Fibroblast of skin of left biceps (primary cell): ENCODE measurements around the gene SFMBT1.

Experiments
- DNase-seq, 2 experiments: peaks; one replicate each; pipeline ENCODE4 v3.0.0-alpha.2; 2013; ENCODE audit warnings: low read depth in 2 of 2

The SFMBT1 gene

DNA sequence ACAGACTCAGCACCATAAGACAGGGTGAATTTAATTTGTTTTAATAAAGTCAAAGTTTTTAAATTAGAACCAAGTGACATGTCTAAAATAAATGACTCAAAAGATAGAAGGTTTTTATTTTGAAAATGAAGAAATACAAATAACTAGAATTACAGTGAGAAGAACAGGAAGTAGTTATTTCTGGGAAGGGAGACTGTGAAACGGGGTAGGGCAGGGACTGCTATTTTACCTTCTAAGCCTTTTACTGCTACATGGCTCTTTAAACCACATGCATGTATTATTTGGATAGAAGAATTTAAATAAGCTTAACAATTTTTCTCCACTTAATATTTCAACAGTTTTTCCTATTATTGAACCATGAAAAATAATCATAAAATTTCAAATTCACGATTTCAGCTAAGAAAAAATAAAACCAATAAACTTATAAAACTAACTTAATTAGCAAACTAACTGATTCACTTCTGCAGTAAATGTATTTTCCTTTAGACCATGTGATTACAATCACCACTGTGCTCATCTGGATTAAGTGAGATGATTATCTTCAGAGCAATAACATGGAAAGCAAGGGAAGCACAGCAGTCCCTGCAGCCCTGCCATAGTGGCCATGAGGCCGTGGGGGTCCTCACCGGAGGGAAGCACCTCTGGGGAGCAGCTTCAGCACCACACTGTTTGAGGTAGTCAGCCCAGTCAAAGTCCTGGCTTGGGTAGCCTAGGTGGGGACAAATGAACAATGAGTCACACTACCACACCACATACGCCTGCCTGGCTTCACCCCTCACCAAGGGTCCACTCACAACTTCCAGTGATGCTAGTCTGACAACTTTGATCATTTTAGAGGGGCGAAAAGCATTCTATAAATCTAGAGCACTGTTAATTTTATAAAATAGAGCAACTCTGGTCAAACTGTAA, 120.2 kb downstream of the SFMBT1 start:
- no peak for DNase-seq

DNA sequence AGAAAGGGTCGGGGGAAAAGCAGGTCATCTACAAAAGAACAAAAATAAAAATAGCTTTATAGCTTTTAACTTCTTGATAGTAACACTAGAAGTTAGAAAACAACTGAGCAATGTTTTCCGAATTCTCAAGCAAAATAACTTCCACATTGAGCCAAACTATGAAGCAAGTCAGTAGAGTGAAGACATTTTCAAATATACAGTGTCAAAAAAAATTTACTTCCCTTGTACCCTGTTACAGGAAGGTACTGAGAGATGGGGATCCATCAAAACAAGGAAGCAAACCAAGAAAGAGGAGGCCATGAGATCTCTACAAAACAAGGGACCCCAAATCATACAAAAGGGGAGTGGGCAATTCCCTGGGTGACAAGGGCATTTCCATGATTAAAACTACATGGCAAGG, 121.9 kb downstream of the SFMBT1 start:
- no peak for DNase-seq

DNA sequence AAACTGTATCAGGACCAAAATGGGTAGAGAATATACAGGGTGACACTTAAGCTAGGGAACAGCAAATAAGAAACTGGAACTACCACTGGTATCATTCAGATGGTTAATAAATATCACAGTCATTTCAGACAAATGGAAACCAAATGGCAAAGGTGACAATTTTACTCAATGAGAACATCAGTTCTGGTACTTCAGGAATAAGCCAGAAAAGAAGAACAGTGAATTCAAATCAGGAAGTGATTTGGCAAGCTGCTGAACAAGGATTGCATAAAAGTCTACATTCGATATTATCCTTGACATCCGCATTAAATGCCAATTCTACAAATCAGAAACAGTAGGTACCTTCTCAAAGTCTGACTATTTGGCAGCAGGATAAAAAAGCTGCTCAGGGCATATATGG, 125.0 kb downstream of the SFMBT1 start:
- DNase-seq: no peak

DNA sequence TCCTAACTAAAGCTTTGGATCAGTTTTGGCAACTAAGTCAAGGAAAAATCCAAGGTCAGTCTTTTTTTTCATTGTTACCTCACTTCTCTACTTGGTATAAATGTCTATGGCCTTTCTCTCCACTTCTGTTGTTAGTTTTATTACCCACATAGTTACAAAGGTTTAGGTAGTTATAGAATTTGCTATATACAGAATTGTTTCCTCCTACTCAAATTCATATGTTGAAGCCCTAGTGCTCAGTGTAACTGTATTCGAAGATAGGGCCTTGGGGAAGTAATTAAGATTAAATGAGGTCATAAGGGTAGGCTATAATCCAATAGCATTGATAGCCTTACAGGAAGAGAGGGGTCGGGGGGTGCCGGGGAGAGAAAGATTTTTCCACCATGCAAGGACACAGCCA, 128.8 kb downstream of the SFMBT1 start:
- no peak for DNase-seq

DNA sequence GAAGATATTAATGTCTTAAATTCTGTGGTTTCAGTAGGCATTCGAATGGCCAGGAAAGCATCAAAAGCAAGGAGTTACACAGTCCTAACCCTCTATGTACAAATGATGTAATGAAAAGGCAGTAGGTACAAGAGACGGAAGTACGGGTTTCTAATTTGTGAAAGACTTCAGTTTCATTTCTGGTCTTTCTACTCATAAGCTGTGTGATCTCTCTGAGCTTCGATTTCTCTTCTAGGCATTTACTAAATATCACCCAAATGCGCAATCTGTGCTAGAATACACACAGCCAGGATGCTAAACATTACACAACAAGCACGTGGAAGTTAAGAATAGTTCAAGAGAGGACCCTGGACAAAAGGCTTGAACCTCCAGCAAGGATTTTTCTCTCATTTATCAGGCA, 130.6 kb downstream of the SFMBT1 start:
- DNase-seq: no peak

DNA sequence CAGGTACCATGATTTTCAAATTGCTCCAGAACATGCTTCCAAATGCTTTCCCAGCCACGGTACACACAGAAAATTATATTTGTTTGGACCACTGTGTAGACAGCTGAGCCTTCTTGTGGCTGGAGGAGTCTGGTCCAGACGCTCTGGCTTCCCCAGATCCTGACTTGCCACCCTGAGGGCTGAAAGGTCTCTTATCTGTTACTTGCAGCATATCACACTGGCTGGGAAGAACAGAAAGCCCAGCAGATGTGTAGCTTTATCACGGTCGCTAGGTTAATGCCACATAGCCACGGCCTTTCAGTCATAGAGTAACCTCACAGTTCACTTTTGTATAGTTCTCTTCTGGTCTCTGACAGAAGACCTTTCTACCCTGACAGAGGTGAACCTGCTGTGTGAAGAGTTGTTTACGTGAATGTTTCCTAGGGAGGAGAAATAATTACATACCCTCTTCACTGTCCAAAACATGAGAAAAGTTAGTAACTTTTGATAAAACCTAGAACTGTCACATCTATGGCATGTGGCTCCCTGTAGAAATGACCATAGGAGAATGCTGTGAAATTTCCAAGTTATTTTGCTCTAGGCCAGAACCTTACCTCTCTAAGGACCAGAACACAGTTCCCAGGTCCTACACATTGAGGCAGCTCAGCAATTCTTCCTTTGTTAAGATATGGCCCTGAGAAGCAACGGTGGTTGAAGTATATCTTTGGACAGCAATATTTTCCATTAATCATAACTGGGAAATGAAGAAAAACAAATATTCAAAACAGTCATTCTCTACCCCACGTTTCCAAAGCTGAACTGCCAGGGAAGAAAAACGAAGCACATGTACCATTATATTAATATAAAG, 132.8 kb downstream of the SFMBT1 start:
- DNase-seq: no peak

DNA sequence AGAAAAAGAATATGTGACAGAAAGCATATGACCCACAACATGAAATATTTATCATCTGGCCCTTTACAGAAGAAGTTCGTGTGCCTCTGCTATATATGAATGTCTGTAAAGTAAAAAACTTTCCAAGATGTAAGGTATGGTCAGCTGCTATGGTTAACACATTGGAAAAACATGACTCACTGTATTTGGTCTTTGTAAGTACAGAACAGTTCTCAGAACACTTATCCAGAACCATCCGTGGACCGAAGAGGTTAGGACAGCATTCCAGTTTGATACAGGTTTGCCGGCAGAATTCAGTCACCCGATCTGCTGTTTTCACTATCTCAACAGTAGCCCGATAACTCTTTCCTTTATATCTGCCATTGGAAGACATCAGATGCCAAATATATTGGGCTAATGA, 135.1 kb downstream of the SFMBT1 start:
- no peak for DNase-seq

DNA sequence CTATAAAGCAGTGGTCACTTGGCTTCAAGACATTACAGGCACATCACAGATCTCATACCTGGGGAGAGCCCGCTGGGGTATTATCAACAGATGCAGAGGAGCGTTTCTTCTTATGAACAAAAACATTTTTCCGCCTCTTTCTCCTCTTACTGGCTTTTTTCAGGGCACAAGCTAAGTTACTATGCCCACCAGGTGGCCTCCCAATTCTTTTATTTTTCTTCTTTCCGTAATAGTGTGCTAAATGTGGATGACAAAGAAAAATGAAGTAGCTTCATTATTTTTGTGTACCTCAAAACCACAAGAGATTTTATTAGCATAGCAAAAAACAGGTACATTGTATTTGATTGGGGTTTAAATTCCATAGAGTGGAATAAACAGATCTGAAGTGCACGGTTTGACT, 138.4 kb downstream of the SFMBT1 start:
- DNase-seq: no peak

DNA sequence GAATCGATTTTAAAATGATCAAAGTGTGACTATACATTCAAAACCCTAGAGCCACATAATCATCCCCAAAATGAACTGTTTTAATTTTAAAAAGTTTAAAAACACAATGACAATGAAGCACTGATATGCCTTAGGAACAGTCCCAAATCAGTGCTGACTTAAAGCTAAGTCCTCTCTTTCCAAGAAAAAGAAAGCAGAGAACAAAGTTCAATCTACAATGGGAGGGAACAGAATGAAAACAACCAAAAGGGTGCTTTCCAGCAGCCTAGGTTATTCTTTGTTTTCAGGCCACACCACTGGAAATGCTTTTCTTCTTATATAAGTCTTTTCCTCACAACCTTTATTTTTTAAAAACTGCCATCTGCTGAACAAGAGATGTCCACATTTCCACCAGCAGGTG, 141.3 kb downstream of the SFMBT1 start:
- no peak for DNase-seq

DNA sequence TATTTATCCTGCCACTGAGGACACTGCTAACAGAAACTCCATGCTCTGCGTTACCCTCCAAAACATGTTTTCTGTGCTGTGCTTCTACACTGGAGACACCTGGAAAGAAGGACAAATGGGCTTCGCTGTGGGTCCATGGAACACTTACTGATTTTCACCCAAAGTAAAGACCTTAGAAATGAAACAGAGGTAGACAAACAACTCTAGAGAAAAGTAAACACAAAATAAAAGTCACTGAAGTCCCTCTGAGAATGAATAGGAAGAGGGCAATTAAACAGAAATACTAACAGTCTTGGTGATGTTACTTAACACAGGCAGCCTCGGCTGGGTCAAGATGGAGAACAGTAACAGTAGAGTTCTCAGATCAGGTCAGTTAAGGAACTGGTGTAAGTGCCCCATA, 141.9 kb downstream of the SFMBT1 start:
- no peak for DNase-seq

DNA sequence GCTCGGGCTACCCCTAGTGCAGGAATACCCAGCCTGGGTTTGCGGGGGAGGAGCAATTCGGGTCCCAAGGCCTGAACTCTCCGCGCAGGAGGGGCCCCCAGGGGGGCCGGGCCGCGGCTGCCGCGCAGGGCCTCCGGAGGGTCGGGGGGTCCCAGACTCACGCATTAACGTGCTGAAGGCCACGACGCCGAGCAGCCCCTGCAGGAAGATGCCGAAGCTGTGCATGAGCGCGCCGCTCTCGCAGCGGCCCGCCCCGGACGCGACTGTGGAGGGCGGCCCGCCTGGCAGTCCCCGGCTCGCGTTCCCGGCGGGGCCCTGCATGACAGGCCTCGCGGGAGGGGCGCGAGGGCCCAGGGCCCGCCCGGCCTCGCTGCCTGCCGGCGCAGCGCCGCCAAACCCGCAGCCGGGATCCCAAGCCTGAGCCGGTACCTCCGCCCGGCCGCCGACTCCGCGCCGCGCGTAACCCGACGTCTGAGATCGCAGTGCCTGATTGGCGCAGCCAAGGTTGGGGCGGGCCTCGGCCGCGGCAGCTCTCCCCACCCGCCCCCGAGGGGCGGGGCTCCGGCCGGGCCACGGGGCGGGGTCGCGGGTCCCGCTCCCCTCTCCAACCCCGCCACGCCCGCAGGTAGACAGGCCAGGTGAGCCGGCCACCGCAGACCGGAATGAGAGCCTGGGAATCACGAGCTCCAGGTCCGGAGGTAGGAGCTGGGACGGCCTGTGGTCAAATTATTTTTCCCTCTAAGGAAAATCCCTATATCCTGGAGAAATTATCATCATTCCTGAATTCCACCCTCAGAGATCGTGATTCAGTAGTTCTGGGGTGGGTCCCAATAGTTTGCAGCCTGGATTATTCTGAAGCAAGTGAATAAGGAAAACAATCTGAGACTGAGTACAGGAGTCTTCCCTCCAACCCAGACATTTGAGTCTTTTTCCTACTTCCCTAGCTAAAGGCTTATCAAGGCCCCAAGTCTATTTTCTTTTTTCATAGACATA, 148.4 kb downstream of the SFMBT1 start, which contains the start of gene STIMATE:
Gene STIMATE, minus strand, starts transcription at position 419 of the 993 bp plus-strand sequence. Its CDS starts 98 bp downstream, at position 321.
- DNase-seq: peak; percentile 13 to 27

DNA sequence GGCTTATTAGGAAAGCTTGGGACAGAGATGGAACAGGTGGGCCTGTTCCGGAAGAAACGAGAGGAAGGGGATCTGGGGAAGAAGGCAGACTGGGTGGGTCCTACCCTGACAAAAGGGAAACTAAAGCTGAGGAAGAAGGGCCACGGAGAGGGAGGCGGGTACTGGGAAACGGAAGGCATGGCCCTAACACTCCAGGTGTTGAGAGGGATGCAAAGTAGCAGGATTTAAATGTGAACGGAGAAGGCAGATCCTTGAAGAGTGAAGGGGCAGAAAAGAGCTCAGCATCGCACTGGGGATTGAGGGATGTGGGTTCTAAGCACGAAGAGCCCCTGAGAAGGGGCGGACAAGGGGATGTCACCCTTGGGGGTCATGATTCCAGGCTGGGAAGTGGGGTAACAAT, 149.3 kb downstream of the SFMBT1 start:
- DNase-seq: no peak

DNA sequence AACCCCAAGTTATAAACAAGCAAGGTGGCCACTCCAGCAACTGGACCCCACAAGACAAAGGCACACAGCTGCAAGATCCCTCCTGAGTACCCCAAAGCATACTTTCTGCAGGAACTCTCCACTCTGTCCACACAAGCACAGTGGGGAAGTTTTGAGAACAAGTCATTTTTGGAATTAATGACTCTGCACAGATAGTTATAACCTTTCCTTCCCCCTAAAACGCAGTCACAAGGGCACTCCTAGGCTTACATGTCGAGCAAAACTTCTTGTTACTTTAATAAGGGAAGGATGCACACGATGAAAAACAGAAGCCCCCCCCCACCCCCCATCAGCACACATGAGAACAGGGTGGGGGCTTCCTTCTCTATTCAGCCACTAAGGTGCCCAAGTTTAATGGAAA, 149.7 kb downstream of the SFMBT1 start:
- no peak for DNase-seq

DNA sequence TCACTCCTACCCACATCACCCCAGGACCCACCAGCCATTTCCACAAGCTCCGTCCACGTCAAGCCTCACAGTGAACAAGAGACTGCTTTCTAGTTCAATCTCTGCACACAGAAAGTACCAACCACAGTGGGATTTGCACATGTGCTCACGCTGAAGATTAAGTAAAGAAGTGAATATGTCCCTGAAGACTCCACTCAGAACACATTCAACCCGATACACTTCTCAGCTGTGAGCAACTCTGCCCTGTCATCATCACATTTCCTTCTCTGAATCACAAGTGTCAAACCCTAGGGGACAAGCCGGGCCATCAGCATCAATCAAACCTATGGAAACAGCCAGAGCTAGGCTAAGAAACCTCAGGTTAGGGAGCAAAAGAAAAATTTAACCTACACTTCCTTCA, 150.5 kb downstream of the SFMBT1 start:
- no peak for DNase-seq

DNA sequence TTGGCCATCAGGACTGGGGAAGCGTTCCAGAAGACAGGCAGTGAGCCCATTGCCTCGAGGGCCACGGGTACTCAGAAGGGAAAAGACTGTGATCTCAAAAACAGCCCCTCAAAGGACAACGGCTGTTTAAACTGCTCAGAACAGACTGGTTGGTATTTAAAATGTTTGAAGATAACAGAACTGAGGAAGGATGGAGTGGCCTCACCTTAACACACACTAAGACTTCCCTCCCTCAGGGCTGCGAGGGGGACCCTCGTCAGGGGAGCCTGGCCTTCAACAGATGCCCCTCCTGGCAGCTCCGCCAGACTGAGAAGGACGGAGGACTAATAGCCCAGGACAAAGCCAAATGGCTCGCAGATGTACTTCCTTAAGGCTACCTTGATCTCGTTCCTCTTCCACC, 151.1 kb downstream of the SFMBT1 start:
- no peak for DNase-seq

DNA sequence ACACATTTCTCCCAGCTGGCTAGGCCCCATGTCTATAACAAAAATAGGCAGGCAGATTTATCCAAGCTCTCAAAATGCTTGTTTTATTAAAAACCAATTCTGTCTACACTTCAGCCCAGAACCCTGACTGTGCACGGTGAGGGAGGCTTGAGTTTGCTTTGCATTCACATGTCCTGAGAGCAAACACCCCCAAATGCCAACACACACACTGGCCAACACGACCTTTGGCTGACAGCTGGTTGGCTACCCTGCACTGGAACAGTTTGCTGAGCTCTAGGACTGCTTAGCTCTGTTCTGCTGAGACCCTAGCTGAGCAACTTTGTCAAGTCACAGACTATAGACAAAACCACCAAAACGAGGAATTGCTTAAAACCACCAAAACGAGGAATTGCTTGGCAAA, 152.2 kb downstream of the SFMBT1 start:
- no peak for DNase-seq

DNA sequence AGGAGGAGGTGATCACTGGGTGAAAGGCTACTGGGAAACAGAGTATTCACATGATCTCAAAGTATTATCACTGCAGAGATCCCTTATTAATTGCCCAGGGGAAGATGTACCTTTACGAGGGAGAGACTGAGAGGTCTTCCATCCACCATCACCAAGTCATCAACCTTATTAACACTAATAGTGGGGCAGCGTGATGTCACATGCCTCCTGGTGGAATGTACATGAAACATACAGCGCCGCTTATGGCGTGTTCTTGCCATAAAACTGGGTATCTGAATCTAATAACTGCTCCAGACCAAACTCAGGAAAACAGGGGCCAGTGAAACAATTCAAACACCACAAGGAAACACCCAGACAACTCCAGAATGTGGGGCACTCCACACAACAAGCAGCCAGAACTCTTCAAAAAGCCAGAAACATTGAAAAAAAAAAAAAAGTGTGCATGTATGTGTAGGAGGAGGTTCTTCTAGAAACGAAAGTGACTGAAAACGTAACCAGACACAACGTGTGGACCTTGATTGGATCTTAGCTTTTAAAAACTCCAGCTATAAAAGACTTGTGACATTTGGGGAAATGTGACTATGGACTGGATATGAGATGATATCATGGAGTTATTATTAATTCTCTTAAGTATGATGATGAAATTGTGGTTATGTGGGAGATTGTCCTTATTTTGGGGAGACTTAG, 153.1 kb downstream of the SFMBT1 start:
- DNase-seq: no peak

DNA sequence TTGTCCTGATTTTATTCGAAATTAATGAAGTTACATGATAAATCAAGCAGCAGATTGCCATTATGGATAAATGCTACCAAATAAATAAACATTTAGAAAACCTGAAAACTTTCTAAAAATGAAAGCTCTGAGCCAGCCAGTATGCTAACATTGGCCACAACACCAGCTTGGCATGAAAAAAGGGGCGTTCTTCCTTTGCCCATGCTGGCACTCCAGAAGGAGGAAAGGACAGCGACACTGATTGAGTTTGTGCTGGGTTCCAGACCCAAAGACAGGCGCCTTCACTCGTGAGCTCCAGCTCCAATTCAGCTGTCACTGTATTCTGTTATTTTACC, 153.6 kb downstream of the SFMBT1 start:
- no peak for DNase-seq

DNA sequence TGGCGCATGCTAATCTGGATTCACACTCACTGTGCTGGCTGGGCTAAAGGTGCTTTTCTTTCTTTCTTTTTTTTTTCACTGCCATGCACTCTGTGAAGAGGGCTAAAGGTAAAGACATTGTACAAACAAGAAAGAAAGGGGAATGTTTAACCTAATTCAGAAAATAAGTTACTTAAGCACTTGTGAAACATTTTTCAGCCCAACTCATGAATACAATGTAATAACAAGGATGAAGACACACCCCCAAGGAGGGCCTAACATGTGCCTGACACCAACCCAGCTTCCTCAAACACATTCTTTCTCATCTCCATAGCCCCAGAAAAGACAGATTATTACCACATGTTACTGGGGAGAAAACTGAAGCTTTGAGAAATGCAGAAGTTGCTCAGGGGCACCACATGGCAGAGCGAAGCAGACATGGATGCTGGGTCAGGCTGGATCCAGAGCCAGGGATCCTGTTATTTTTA, 154.2 kb downstream of the SFMBT1 start:
- peak; percentile 50 to 52 for DNase-seq

DNA sequence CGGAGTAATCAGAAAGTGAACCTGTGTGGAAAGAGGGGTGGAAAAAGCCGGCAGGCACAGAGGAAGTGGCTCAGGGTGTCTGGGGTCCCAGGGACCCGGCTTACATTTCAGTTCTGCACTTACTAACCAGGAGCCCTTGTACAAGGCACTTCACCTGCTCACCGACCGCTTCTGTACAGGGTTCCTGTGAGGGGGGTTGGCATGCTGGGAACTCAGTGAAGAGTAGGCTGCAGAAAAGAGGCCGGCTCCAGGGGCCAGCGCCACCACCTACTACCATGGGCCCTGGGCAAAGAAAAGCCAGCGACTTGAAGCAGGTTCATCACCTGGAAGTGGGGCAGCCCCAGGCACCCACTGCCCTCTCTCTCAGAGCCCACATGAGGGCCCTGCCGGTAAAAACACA, 154.7 kb downstream of the SFMBT1 start:
- DNase-seq: no peak

DNA sequence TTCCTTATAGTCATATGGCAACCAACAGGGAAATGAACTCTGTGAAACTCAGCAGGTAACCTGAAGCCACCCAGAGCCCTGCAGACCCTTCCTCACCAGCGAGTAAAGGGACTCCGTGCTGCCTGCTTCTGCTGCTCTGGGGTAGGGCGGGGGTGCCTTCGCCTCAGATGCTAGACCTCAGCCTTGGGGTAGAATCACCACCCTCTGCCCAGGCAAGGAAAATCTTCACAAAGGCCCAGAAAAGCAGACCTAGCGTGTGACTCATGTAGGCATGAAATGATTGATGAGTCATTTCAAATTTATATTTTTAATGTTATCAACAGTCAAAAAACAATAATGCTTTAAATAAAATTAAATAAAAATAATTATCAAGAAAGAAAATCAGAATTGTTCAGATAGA, 155.1 kb downstream of the SFMBT1 start:
- no peak for DNase-seq
